Measurements from ENCODE around the gene B4GALNT2. TPM values are rescaled to one million over a fixed set of nuclear protein-coding genes. Genes with fewer than 3 reads are reported as not detected.

Gene B4GALNT2
- total RNA-seq = not detected in 2 replicates

GRCh38 chr17:49132699-49133364, at the start of gene B4GALNT2:
B4GALNT2 (plus strand) TSS chr17:49132769; CDS start chr17:49132793, 24 bp downstream.

GRCh38 chr17:49210158-49211029, 77.8 kb downstream of the B4GALNT2 start, which contains the start of the genes ABI3 and GNGT2:
ABI3 (plus strand) TSS chr17:49210707; CDS start chr17:49210725, 18 bp downstream.
GNGT2 (minus strand) TSS chr17:49210574; CDS start chr17:49207422, 3,152 bp downstream.

Other genes starting within 250 kb of the B4GALNT2 start
- gene ATP5MC1, start 240.0 kb upstream of the B4GALNT2 start, total RNA-seq = 101 and 105 TPM in 2 replicates
- gene UBE2Z, start 224.4 kb upstream of the B4GALNT2 start, total RNA-seq = 72.6 and 78.7 TPM in 2 replicates
- gene SNF8, start 187.9 kb upstream of the B4GALNT2 start, total RNA-seq = 123 and 145 TPM in 2 replicates
- not detected in 2 replicates for gene GIP, start 164.2 kb upstream of the B4GALNT2 start, total RNA-seq
- gene IGF2BP1, start 135.4 kb upstream of the B4GALNT2 start, total RNA-seq = under 0.01 and 0.32 TPM in 2 replicates
- not detected in 2 replicates for gene GNGT2, start 77.8 kb downstream of the B4GALNT2 start, total RNA-seq
- gene ABI3, start 77.9 kb downstream of the B4GALNT2 start, total RNA-seq = 0.36 and 0.49 TPM in 2 replicates
- gene PHOSPHO1, start 98.0 kb downstream of the B4GALNT2 start, total RNA-seq = not detected in 2 replicates
- 26.2 and 26.4 TPM in 2 replicates for gene ZNF652, start 229.5 kb downstream of the B4GALNT2 start, total RNA-seq

Data from cardiac atrium fibroblast (primary cell).